Transverse colon (tissue), 4 donors: Measurements from ENCODE around the gene ARCN1.

ENCODE experiments used
- CTCF ChIP-seq, 5 experiments: fragments of 200-600 bp in 3 of 5; fragments of 450-650 bp in 2 of 5; sonication (generic) in 3 of 5; IDR thresholded peaks; 1 replicate in 2 of 5; 2 replicates in 3 of 5; pipeline ENCODE4 v1.5.1; 2016 to 2017; ENCODE audit warnings: antibody characterized with exemption in 5 of 5, inconsistent platforms in 3 of 5, mild to moderate bottlenecking in 2 of 5, moderate library complexity in 1 of 5
- POLR2AphosphoS5 ChIP-seq, 3 donors: sonication (generic); formaldehyde crosslinking; IDR thresholded peaks; one replicate each; pipeline ENCODE4 v1.6.1; 2016; ENCODE audit warnings: antibody characterized with exemption in 3 of 3

- TF ChIP-seq CTCF (IDR thresholded peaks at IDR 0.05) (no peak), POLR2AphosphoS5 (IDR thresholded peaks at IDR 0.05) (no peak)
Observed at GRCh38 chr11:118645066-118645715, 73.0 kb downstream of the ARCN1 start.
